Testis (tissue), 2 donors: ENCODE measurements around the gene PTPRA.

ENCODE experiments used
- POLR2A ChIP-seq: fragments of 450-650 bp; IDR thresholded peaks from one replicate; pipeline ENCODE4 v1.6.1; 2017; ENCODE audit warnings: antibody characterized with exemption, mild to moderate bottlenecking, moderate library complexity
- TF ChIP-seq, protein P1 (sequence below), 3 experiments: fragments of 450-650 bp in 2 of 3; fragments of 200-600 bp in 1 of 3; sonication (generic) in 1 of 3; IDR thresholded peaks; one replicate each; pipeline ENCODE4 v1.5.1; 2016 to 2019; ENCODE audit warnings: antibody characterized with exemption in 3 of 3, mild to moderate bottlenecking in 2 of 3, moderate library complexity in 1 of 3

DNA sequence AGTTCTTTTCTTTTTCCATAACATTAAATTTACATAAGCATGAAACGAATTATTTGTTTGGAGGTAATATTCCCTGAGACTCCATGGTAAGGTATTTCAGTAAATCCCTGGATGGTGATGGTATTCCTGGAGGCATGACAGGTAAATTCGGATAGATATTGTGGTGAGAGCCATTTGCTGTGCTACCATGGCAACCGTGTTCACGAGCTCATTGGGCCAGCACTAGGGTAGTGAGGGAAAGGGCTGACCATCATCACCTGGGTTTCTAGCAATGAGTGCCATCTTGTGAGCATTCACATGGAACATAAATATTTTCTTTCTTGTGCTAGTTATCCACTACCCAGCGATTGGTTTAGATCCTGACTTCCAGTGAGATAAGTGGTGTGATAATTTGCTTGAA is 118.3 kb downstream of the PTPRA start:
- TF ChIP-seq, protein P1, sequence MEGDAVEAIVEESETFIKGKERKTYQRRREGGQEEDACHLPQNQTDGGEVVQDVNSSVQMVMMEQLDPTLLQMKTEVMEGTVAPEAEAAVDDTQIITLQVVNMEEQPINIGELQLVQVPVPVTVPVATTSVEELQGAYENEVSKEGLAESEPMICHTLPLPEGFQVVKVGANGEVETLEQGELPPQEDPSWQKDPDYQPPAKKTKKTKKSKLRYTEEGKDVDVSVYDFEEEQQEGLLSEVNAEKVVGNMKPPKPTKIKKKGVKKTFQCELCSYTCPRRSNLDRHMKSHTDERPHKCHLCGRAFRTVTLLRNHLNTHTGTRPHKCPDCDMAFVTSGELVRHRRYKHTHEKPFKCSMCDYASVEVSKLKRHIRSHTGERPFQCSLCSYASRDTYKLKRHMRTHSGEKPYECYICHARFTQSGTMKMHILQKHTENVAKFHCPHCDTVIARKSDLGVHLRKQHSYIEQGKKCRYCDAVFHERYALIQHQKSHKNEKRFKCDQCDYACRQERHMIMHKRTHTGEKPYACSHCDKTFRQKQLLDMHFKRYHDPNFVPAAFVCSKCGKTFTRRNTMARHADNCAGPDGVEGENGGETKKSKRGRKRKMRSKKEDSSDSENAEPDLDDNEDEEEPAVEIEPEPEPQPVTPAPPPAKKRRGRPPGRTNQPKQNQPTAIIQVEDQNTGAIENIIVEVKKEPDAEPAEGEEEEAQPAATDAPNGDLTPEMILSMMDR (IDR thresholded peaks at IDR 0.05), result no peak
- no peak for TF ChIP-seq POLR2A
